ENCODE data around the gene STT3A.

DNA sequence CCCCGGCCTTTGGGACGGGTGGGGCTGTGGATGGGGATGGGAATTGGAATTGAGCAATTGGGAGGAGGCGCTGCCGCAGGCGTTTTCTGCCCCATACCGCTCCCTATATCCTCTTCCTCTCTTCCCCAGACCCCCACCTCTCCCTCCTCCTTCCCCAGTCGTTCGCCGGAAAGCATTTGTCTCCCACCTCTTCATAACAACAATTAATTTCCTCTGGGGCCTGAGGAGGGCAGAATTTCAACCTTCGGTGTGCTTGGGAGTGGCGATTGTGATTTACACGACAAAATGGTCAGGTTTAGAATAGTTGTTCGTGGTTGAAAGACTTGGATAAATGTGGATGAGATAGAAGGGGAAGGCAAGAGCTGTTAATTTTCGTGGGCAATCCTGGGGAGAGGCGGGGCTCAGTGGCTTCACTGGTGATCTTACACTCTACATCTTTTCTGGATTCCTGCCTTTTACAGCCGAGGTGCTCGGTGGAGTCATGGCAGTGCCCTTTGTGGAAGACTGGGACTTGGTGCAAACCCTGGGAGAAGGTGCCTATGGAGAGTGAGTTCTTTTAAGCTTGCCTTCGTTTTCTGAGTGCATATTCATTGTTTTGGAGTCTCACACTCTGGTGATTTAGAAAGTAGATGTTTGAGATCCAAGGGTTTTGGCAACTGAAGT, 33.8 kb downstream of the STT3A start:
- TF ChIP-seq, protein P1, sequence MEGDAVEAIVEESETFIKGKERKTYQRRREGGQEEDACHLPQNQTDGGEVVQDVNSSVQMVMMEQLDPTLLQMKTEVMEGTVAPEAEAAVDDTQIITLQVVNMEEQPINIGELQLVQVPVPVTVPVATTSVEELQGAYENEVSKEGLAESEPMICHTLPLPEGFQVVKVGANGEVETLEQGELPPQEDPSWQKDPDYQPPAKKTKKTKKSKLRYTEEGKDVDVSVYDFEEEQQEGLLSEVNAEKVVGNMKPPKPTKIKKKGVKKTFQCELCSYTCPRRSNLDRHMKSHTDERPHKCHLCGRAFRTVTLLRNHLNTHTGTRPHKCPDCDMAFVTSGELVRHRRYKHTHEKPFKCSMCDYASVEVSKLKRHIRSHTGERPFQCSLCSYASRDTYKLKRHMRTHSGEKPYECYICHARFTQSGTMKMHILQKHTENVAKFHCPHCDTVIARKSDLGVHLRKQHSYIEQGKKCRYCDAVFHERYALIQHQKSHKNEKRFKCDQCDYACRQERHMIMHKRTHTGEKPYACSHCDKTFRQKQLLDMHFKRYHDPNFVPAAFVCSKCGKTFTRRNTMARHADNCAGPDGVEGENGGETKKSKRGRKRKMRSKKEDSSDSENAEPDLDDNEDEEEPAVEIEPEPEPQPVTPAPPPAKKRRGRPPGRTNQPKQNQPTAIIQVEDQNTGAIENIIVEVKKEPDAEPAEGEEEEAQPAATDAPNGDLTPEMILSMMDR (IDR thresholded peaks at IDR 0.05; ENCODE audit: insufficient read depth, low read length, poor library complexity, severe bottlenecking): peak; percentile 17
- no peak for TF ChIP-seq EZH2phosphoT487 (conservative IDR thresholded peaks at IDR 0.05; ENCODE audit: low read length)
